NB4 (cell line): Measurements from ENCODE around the gene MMP28.
A peak's percentile ranks its signal among the peaks of the same experiment; 100 is the strongest.

Experiments
- DNase-seq: peaks from one replicate; pipeline ENCODE4 v3.0.0; 2010; ENCODE audit warnings: low read depth
- H3K4me3 ChIP-seq: one replicate; pipeline ENCODE4 v1.5.1; 2011; ENCODE audit warnings: mild to moderate bottlenecking, low read depth, low read length, moderate library complexity
- CTCF ChIP-seq: IDR thresholded peaks from one replicate; pipeline ENCODE4 v1.5.1; 2012; ENCODE audit warnings: low read depth, low read length
- MAX ChIP-seq: IDR thresholded peaks from 2 replicates; pipeline ENCODE4 v1.6.1; 2011; ENCODE audit warnings: low read depth, low read length
- MYC ChIP-seq: IDR thresholded peaks from 2 replicates; pipeline ENCODE4 v1.6.1; 2011; ENCODE audit warnings: low read depth, low read length
- POLR2A ChIP-seq: IDR thresholded peaks from 2 replicates; pipeline ENCODE4 v1.6.1; 2011; ENCODE audit warnings: mild to moderate bottlenecking; ENCODE audit not compliant: insufficient read length; ENCODE audit errors: extremely low read depth

MMP28 gene

GRCh38 chr17:35745246-35745645 lies 50.2 kb downstream of the MMP28 start:
- H3K4me3 ChIP-seq, result no peak overlapping the region
- TF ChIP-seq POLR2A (no peak), MAX (no peak), CTCF (no peak), MYC (no peak)
- no peak for DNase-seq

GRCh38 chr17:35744830-35745229 lies 50.6 kb downstream of the MMP28 start:
- no peak for DNase-seq
- no peak overlapping the region for H3K4me3 ChIP-seq
- TF ChIP-seq MYC, result no peak

- TF ChIP-seq MYC (no peak), MAX (no peak), POLR2A (no peak), CTCF (no peak)
- DNase-seq, result peak; percentile 80
- no peak overlapping the region for H3K4me3 ChIP-seq
Observed at GRCh38 chr17:35743626-35744328, 51.7 kb downstream of the MMP28 start.

GRCh38 chr17:35742896-35743477 lies 52.5 kb downstream of the MMP28 start:
- H3K4me3 ChIP-seq, result no peak overlapping the region
- no peak for TF ChIP-seq MAX
- TF ChIP-seq CTCF, result no peak
- TF ChIP-seq POLR2A, result no peak
- TF ChIP-seq MYC, result no peak
- no peak for DNase-seq

- no peak for DNase-seq
- TF ChIP-seq CTCF (no peak), POLR2A (no peak), MYC (no peak), MAX (no peak)
- no peak overlapping the region for H3K4me3 ChIP-seq
Observed at GRCh38 chr17:35742496-35742895, 52.9 kb downstream of the MMP28 start.

- H3K4me3 ChIP-seq, result no peak overlapping the region
- no peak for DNase-seq
- no peak for TF ChIP-seq MYC
- TF ChIP-seq CTCF, result no peak
- TF ChIP-seq MAX, result no peak
- TF ChIP-seq POLR2A, result no peak
Observed at GRCh38 chr17:35740997-35741931, 54.2 kb downstream of the MMP28 start.
